Activated CD8-positive, alpha-beta T cell treated with anti-CD3 and anti-CD28 coated beads, Interleukin-2, amount 10 ng/mL, durations not matched to agents 7 days and 5 days (primary cell): ENCODE data around the gene CACNA1C. TPM values are rescaled to one million over a fixed set of nuclear protein-coding genes. Genes with fewer than 3 reads are reported as not detected.

Source experiments
- ATAC-seq: fragments of 150-1000 bp; cut with Tn5 transposase; one replicate; pipeline ENCODE4 v1.10.0; 2021; ENCODE audit warnings: moderate library complexity
- CTCF ChIA-PET: fragments of 350-600 bp; sonication (Branson Sonifier 250); formaldehyde crosslinking; loops from one replicate; lab custom pipeline; 2021; ENCODE audit warnings: antibody characterized with exemption; lab: Charles Lee
- POLR2A ChIA-PET: fragments of 350-600 bp; sonication (Branson Sonifier 250); formaldehyde crosslinking; loops from one replicate; lab custom pipeline; 2021; ENCODE audit warnings: antibody characterized with exemption; lab: Charles Lee
- DNase-seq: peaks from one replicate; pipeline ENCODE4 v3.0.0-alpha.2; 2020
- H3K27ac Mint-ChIP-seq: one replicate; pipeline ENCODE4 v1.8.0; 2021; ENCODE audit warnings: mild to moderate bottlenecking, mixed read lengths
- H3K27me3 Mint-ChIP-seq: one replicate; pipeline ENCODE4 v1.8.0; 2021; ENCODE audit warnings: low read depth, mixed read lengths
- H3K36me3 Mint-ChIP-seq: one replicate; pipeline ENCODE4 v1.8.0; 2021; ENCODE audit warnings: low read depth, mixed read lengths
- H3K4me1 Mint-ChIP-seq: one replicate; pipeline ENCODE4 v1.8.0; 2021; ENCODE audit warnings: low read depth, mixed read lengths
- H3K4me3 Mint-ChIP-seq: one replicate; pipeline ENCODE4 v1.8.0; 2021; ENCODE audit warnings: mild to moderate bottlenecking, mixed read lengths
- H3K9me3 Mint-ChIP-seq: one replicate; pipeline ENCODE4 v1.8.0; 2022; ENCODE audit warnings: mixed read lengths; ENCODE audit not compliant: insufficient read depth
- total RNA-seq, 2 experiments: library from RNA; stranded (reverse); gene quantifications; one replicate each; pipeline ENCODE4 v1.2.3, GENCODE V29; 2021

Gene CACNA1C
- total RNA-seq, 2 experiments from 2014 or later = 0.08 TPM

DNA sequence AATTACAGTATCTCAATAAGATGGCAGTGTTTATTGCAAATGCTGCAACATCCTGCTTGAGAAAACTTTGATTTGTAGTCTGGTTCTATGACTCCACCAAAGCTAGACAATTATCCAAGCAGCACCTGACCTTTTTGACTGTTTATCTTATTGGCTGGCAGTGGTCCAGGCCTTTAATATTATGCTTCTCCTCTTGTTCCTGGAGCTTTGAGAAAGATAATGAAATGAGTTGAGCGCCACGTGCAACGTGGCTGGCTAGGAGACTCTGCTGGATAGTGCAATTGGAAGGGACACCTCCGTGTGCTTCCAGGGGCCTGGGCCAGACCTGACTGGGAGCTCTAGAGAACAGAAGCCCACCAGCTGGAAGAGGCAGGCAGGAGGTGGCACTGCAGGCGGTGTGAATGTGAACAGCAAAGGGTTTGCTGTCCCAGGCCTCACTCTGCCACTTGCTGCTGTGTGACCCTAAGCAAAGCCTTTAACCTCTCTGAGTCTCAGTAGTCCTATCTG lies 349.3 kb downstream of the CACNA1C start:
- H3K27ac Mint-ChIP-seq = no peak overlapping the region
- CTCF ChIA-PET = interaction anchor here (0.6 kb wide), 1 partner anchor 1736 kb away, joined by 3 read pairs; no protein-coding TSS in a partner anchor
- no peaks in the 10 kb centered on the region for H3K9me3 Mint-ChIP-seq
- POLR2A ChIA-PET = no interaction called here
- H3K27me3 Mint-ChIP-seq = peaks cover 4% of the 10 kb centered on the region
- no peak overlapping the region for H3K4me3 Mint-ChIP-seq
- no peaks in the 10 kb centered on the region for H3K4me1 Mint-ChIP-seq
- ATAC-seq (no peak), DNase-seq (no peak)
- no peaks in the 10 kb centered on the region for H3K36me3 Mint-ChIP-seq

DNA sequence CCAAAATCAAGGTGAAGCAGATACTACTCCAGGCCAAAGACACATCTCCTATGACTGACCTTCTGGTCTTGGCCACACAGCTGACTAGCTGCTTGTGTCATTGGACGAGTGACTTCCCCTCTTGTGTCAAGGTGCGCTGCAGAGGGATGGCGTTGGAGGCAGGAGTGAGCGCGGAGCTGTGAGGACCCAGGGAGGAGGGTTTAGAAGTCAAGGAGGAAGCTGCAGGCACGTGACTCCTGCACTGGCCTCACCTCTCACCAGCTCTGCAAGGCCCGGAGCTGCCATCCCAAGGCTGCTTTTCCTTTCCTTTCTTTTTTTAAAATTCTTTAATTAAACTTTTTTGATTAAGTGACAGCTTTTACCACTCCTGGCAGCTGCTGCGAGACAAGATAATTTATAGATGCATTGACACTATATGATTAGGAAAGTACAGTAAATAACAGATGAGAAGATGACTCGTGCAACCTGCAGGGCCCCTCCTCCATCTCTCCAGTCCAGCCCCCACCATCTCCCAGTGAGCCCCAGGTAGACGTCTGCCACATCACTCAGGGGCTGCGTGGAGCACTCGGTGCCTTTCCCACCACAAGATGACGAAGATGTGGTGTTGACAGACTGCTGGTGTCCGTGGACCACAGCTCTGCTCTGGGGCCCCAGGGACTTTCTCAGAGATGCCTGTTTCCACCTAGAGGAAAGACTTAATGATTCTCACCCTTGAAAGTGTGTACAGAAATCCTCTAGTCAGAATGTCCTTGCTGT lies 350.6 kb downstream of the CACNA1C start:
- Mint-ChIP-seq H3K4me3 (no peak overlapping the region), H3K9me3 (no peaks in the 10 kb centered on the region), H3K27ac (no peak overlapping the region), H3K27me3 (peaks cover 4% of the 10 kb centered on the region), H3K36me3 (no peaks in the 10 kb centered on the region), H3K4me1 (no peaks in the 10 kb centered on the region)
- ChIA-PET POLR2A (interaction anchor here (0.6 kb wide), 1 partner anchor 1447 kb away, joined by 3 read pairs; no protein-coding TSS in a partner anchor), CTCF (no interaction called here)
- ATAC-seq (peak; percentile 44), DNase-seq (no peak)

DNA sequence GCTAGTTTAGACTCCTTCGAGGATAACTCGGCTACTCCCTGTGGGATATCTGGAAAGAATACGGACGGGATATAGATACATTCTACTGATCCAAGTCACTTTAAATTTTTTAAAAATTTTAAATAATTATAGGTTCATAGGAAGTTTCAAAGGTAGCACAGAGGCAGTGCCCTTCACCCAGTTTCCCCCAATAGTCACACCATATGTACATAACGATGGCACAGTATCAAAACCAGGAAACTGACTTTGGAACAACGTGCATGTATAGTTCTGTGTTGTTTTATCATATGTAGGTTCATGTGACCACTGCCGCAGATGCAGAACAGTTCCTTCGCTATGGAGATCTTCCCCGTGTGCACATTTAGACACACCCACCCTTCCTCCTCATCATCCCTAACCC lies 352.3 kb downstream of the CACNA1C start:
- Mint-ChIP-seq H3K4me3 (no peak overlapping the region), H3K9me3 (no peaks in the 10 kb centered on the region), H3K27me3 (peaks cover 7% of the 10 kb centered on the region), H3K4me1 (no peaks in the 10 kb centered on the region), H3K27ac (no peak overlapping the region), H3K36me3 (no peaks in the 10 kb centered on the region)
- ATAC-seq = no peak
- POLR2A ChIA-PET = no interaction called here
- DNase-seq = no peak
- CTCF ChIA-PET = no interaction called here

DNA sequence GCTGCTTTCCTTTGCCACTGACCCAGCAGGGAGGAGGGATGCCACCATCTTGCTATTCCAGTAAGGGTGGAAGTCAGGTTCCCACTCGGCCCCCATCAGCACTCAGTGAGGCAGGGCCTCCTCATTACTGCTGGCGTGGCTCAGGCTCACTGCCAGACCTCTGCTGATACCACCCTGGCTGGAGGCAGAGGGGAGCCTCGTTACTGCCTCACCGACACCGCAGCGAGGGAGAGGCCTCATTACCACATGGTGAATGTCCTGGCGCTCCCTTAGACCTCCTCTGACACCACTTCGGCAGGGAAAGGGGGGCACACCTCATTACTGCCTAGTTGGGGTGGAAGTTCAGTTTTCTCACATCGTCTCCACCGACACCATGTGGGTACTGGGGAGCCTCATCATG lies 354.1 kb downstream of the CACNA1C start:
- Mint-ChIP-seq H3K36me3 (no peaks in the 10 kb centered on the region), H3K9me3 (no peaks in the 10 kb centered on the region), H3K27ac (no peak overlapping the region), H3K4me1 (no peaks in the 10 kb centered on the region), H3K4me3 (no peak overlapping the region), H3K27me3 (peaks cover 7% of the 10 kb centered on the region)
- CTCF ChIA-PET = no interaction called here
- no peak for DNase-seq
- ATAC-seq = no peak
- POLR2A ChIA-PET = no interaction called here

GRCh38 chr12:2408262-2408661 lies 355.5 kb downstream of the CACNA1C start:
- no peak for ATAC-seq
- Mint-ChIP-seq H3K4me3 (no peak overlapping the region), H3K36me3 (no peaks in the 10 kb centered on the region), H3K9me3 (no peaks in the 10 kb centered on the region), H3K27ac (no peak overlapping the region), H3K4me1 (no peaks in the 10 kb centered on the region), H3K27me3 (peaks cover 7% of the 10 kb centered on the region)
- POLR2A ChIA-PET = no interaction called here
- DNase-seq = no peak
- CTCF ChIA-PET = interaction anchor here (0.9 kb wide), 1 partner anchor 13 kb away, joined by 3 read pairs; no protein-coding TSS in a partner anchor

- H3K4me3 Mint-ChIP-seq = no peak overlapping the region
- ATAC-seq (no peak), DNase-seq (no peak)
- ChIA-PET POLR2A (no interaction called here), CTCF (no interaction called here)
- H3K36me3 Mint-ChIP-seq = no peaks in the 10 kb centered on the region
- H3K27me3 Mint-ChIP-seq = peaks cover 7% of the 10 kb centered on the region
- H3K4me1 Mint-ChIP-seq = no peaks in the 10 kb centered on the region
- no peaks in the 10 kb centered on the region for H3K9me3 Mint-ChIP-seq
- H3K27ac Mint-ChIP-seq = no peak overlapping the region
Measured at GRCh38 chr12:2409656-2410265, 357.0 kb downstream of the CACNA1C start.

DNA sequence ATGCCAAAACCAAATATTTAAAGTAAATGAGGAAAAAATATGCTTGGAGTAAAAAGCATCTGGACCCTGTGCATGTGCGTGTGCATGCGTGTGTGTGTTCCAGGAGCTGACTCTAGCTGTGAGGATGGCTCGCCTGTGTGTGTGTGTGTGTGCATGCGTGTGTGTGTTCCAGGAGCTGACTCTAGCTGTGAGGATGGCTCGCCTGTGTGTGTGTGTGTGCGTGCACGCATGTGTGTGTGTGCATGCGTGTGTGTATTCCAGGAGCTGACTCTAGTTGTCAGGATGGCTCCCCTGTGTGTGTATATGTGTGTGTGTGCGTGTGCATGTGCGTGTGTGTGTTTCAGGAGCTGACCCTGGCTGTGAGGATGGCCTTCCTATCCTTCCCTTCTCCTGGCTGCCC lies 357.7 kb downstream of the CACNA1C start:
- CTCF ChIA-PET = no interaction called here
- ATAC-seq = no peak
- POLR2A ChIA-PET = no interaction called here

DNA sequence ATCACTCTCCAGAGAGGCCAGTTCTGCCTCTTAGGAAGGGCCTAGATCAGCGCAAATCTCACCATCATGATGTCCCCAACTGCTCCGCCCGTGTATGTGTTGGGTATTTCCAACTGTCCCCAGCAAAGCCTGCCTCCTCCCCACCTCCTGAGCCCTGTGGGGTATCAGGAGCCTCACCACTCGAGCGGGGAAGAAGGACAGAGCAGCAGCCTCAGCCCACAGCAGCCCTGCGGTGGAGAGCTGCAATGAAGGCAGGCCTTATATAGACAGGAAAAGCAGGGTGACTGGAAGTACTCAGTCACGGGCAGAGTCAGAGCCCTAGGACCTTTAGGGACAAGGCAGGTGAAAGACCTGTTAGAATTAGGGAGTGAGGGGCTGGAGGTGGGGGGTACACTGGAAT lies 358.2 kb downstream of the CACNA1C start:
- Mint-ChIP-seq H3K36me3 (no peaks in the 10 kb centered on the region), H3K9me3 (no peaks in the 10 kb centered on the region), H3K27me3 (peaks cover 3% of the 10 kb centered on the region), H3K4me3 (no peak overlapping the region), H3K4me1 (no peaks in the 10 kb centered on the region), H3K27ac (no peak overlapping the region)
- DNase-seq (no peak), ATAC-seq (no peak)
- POLR2A ChIA-PET = no interaction called here
- CTCF ChIA-PET = no interaction called here

More for the DNA sequence above, 357.7 kb downstream of the CACNA1C start:
- H3K4me3 Mint-ChIP-seq = no peak overlapping the region
- H3K27me3 Mint-ChIP-seq = peaks cover 7% of the 10 kb centered on the region
- no peaks in the 10 kb centered on the region for H3K36me3 Mint-ChIP-seq
- H3K4me1 Mint-ChIP-seq = no peaks in the 10 kb centered on the region
- no peaks in the 10 kb centered on the region for H3K9me3 Mint-ChIP-seq
- H3K27ac Mint-ChIP-seq = no peak overlapping the region
- DNase-seq = no peak

GRCh38 chr12:2411616-2412304 lies 359.0 kb downstream of the CACNA1C start:
- no peak for DNase-seq
- no peaks in the 10 kb centered on the region for H3K4me1 Mint-ChIP-seq
- ChIA-PET POLR2A (no interaction called here), CTCF (no interaction called here)
- H3K27ac Mint-ChIP-seq = no peak overlapping the region
- ATAC-seq = no peak
- no peaks in the 10 kb centered on the region for H3K9me3 Mint-ChIP-seq
- no peak overlapping the region for H3K4me3 Mint-ChIP-seq
- peaks cover 3% of the 10 kb centered on the region for H3K27me3 Mint-ChIP-seq
- H3K36me3 Mint-ChIP-seq = no peaks in the 10 kb centered on the region

GRCh38 chr12:2412305-2412643 lies 359.5 kb downstream of the CACNA1C start:
- no peak for ATAC-seq
- CTCF ChIA-PET = no interaction called here
- Mint-ChIP-seq H3K4me3 (no peak overlapping the region), H3K27ac (no peak overlapping the region), H3K27me3 (peaks cover 3% of the 10 kb centered on the region), H3K9me3 (no peaks in the 10 kb centered on the region), H3K4me1 (no peaks in the 10 kb centered on the region), H3K36me3 (no peaks in the 10 kb centered on the region)
- POLR2A ChIA-PET = no interaction called here
- DNase-seq = no peak

GRCh38 chr12:2413301-2413700 lies 360.5 kb downstream of the CACNA1C start:
- Mint-ChIP-seq H3K27ac (no peak overlapping the region), H3K4me1 (no peaks in the 10 kb centered on the region), H3K27me3 (peaks cover 3% of the 10 kb centered on the region), H3K4me3 (no peak overlapping the region), H3K9me3 (no peaks in the 10 kb centered on the region), H3K36me3 (no peaks in the 10 kb centered on the region)
- no peak for ATAC-seq
- DNase-seq = no peak
- ChIA-PET POLR2A (no interaction called here), CTCF (no interaction called here)
